ENCODE results near the gene CBFA2T2.
"Not testable (repeated sequence)": the region's sequence is repeated elsewhere in the genome, so short reads cannot be mapped to it uniquely, and the experiment has no call there.

CBFA2T2 gene

DNA sequence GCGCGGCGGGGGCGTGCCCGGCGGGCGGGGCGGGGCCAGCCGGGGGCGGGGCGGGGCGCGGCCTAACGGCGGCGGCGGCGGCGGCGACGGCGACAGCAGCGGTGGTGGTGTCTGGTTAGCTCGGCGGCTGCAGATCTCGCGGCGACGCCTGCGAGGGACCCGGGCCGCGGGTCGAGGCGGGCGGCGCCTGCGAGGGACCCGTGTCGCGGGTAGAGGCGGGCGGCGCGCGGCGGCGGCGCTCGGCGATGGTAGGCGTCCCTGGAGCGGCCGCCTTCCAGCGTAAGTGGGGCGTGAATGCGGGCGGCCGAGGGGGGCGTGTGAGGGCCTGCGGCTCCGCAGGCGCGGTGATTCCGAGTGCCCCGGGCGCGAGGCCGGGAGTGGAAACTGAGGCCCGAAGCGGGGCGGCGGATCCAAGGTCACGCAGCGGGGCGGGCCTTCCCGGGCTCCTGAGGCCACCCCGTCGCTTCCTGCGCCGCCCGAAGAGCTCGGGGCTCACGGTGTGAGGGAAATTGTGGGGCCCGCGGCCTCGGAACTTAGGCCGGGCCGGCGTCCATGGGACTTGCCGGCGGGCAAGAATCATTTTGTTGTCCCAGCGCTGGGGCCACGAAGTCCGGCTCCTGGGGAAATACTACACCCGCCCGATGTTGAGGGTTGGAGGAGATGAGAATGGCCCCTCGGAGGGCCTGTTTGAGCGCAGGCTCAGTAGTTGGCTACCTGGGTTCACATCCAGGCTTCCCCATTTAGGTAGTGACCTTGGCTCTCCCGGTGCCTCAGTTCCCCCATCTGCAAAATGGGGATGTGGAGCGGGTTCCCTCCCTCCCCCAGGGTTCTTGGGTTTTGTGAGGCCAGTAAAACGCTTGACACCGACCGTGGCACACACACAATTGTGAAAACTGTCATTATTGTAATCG lies at the start of gene CBFA2T2:
Gene CBFA2T2 (plus strand): TSS at position 74 of the 911 bp plus-strand sequence. CDS start 172 bp downstream, at position 246.
- DNase-seq (ENCODE audit: low read depth in 3 of 3): no peak

DNA sequence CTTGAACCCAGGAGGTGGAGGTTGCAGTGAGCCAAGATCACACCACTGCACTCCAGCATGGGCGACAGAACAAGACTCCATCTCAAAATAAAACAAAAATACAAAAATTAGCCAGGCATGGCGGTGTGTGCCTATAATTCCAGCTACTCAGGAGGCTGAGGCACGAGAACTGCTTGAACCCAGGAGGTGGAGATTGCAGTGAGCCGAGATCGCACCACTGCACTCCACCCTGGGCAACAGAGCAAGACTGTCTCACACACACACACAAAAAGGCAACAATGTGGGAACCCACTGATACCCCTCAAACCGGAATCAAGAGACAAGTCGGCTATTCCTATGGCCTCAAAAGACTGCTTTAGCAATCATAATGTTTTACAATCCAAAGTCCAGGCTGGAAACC lies 49.3 kb upstream of the CBFA2T2 start:
- not testable (repeated sequence) for DNase-seq (ENCODE audit: low read depth in 3 of 3)

DNA sequence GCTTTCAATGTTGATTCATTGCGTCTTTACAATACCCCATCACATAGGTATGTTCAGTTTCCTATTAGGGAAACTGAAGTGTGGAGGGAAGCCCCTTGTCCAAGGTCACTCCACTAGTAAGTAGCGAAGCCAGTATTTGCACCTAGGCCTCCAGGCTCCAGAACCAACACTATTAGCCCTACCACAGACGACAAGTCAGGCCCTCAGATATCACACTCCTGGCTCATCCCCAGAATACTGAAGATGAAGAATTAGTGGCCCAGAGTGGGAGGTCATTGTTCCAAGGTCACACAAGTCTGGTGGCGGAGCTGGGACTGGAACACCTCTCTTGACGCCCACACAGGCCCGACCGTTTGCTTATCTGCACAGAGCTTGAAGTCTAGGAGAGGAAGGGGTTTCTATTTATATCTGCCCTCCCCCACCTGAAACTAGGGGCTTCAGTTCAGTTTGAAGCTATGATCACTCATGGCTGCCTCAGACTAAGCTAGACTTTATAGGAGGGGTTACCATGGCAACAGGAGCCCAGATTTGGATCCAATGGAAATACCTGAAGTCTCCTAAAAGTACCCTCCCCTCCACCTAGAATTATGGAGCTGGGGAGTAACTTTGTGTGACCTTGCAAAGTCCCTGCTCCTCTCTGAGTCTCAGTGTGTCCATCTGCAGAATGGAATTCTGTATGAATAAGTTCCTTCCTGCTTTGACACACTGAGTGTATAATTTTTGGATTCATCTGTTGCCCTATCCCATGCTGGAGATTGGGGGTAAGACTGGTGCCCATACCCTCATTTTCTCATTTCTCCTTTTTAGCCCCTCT lies 48.5 kb upstream of the CBFA2T2 start:
- DNase-seq (ENCODE audit: low read depth in 3 of 3): no peak

GRCh38 chr20:33442136-33443005 lies 47.5 kb upstream of the CBFA2T2 start:
- DNase-seq (ENCODE audit: low read depth in 3 of 3): no peak

DNA sequence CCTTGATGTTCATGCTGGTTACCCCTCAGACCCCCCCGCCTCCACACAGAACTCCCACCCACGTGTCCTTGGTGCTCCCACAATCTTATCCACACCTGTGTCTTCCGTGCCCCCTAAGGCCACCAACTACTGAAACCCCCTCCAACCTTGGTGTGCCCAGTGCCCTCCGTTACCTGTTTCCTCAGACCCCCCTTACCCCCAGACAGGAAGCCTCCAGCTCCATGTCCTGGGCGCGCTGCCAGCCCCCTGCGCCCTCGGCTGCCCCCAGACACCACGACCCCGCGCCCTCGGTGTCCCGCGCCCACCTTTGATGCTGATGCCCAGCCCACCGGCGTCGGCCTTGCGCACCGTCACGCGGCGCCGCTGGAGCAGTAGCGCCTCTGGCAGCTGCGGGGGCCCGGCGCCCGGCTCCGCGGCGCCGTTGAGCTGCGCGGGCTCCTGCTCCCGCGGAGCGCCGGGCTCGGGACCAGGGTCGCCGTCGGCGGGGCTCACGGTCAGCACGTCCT lies 46.8 kb upstream of the CBFA2T2 start:
- peak in 1 of 3 experiments; percentile 8 for DNase-seq (ENCODE audit: low read depth in 3 of 3)

- peak; percentile 79 to 84 (median 79) for DNase-seq (ENCODE audit: low read depth in 3 of 3)
Measured at GRCh38 chr20:33443512-33444239, 46.2 kb upstream of the CBFA2T2 start, which contains the start of gene SNTA1. TSS of gene SNTA1 (minus strand) at chr20:33443763. CDS start at chr20:33443620, 143 bp downstream.

GRCh38 chr20:33444797-33445560 lies 44.9 kb upstream of the CBFA2T2 start:
- no peak for DNase-seq (ENCODE audit: low read depth in 3 of 3)

GRCh38 chr20:33445881-33446625 lies 43.8 kb upstream of the CBFA2T2 start:
- no peak for DNase-seq (ENCODE audit: low read depth in 3 of 3)

GRCh38 chr20:33450867-33451266 lies 39.0 kb upstream of the CBFA2T2 start:
- DNase-seq (ENCODE audit: low read depth in 3 of 3): no peak

- DNase-seq (ENCODE audit: low read depth in 3 of 3): peak; percentile 58 to 66 (median 60)
Measured at GRCh38 chr20:33456916-33457642, 32.8 kb upstream of the CBFA2T2 start.

GRCh38 chr20:33459599-33459998 lies 30.3 kb upstream of the CBFA2T2 start:
- no peak for DNase-seq (ENCODE audit: low read depth in 3 of 3)

- DNase-seq (ENCODE audit: low read depth in 3 of 3): no peak
Measured at GRCh38 chr20:33460711-33461110, 29.2 kb upstream of the CBFA2T2 start.

DNA sequence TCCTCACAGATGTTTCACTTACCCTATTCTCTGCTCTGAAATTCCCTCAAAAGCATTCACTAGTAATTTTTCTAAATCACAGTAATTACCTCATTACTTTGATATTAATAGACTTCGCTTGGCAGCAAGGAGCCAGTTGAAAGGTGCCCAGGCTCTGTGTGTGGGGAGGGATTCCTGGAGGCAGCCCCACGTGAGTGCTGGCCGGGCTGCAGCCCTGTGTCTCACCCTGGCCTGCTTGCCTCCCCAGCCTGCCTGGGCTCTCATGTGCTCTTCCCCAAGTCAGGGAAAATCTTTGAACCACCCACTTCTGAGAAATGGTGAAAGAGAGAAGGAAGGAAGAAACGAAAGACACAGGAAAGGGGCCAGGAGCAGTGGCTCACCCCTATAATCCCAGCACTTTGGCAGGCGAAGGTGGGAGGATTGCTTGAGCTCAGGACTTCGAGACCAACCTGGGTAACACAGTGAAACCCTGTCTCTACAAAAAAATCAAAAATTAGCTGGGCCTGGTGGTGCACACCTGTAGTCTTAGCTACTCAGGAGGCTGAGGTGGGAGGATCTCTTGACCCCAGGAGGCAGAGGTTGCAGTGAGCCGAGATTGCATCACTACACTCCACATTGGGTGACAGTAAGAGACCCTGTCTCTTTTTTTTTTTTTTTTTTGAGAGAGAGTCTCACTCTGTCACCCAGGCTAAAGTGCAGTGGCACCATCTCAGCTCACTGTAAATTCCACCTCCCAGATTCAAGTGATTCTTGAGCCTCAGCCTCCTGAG lies 26.4 kb upstream of the CBFA2T2 start:
- DNase-seq (ENCODE audit: low read depth in 3 of 3): no peak

GRCh38 chr20:33464759-33465158 lies 25.1 kb upstream of the CBFA2T2 start:
- DNase-seq (ENCODE audit: low read depth in 3 of 3): not testable (repeated sequence)

DNA sequence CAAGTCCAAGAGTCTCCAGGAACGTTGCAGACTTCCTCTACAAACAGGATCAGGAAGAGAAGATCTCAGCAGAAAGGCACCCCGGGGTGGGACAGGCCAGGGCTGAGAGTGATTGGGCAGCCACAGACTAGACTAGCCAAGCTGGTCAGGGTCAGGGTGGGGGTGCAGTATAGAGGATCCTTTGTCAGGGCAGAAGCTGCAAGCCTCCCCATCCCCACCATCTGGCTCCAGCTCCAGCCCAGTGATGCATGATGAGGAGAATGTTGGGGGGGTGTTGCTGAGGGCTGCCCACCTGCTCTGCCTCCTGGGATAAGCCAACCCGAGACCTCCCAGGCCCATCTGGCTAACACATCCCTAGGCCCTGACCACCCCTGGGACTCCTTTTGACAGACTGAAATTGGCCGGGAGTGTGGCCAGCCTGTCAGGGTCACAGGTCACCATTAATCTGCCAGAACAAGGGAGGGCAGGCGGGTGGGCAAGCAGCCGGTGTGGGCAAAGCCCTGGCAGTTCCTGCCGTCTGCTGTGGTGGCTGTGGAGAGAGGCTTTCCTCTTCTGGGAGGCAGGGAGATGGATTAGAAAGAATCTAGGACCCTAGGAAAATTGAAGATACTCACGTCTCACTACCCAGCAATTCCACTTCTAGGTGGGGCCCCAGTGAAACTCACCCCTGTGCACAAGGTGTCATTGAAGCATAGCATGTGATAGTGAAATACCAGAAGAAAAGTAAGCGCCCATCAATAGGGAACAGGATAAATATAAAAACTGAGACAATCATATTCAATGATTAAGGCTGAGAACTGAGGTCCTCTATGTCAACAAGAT lies 24.2 kb upstream of the CBFA2T2 start:
- DNase-seq (ENCODE audit: low read depth in 3 of 3): no peak

DNA sequence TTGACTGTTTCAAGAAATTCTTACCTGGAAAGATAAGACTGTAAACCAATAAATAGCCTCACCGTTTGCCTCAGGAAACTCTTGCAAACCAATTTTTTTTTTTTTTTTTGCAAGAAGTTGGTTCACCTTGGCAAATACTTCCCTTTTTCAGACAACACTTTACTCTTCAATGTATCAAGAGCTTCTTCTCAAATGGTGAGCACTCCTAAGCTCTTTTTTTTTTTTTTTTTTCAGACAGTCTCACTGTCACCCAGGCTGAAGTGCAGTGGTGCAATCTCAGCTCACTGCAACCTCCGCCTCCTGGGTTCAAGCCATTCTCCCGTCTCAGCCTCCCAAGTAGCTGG lies 23.6 kb upstream of the CBFA2T2 start:
- DNase-seq (ENCODE audit: low read depth in 3 of 3): no peak

GRCh38 chr20:33470457-33470856 lies 19.4 kb upstream of the CBFA2T2 start:
- no peak for DNase-seq (ENCODE audit: low read depth in 3 of 3)

All from stimulated activated CD4-positive, alpha-beta T cell treated with anti-CD3 and anti-CD28 coated beads, TNF-alpha, amount 100 ng/mL, for 4 hours (primary cell).